GM12872 (cell line): ENCODE results near the gene CACYBP.
A peak's percentile ranks its signal among the peaks of the same experiment; 100 is the strongest.

ENCODE experiments used
- CTCF ChIP-seq: IDR thresholded peaks from 3 replicates; pipeline ENCODE4 v1.5.1; 2011; ENCODE audit warnings: low read depth, mild to moderate bottlenecking, low read length, moderate library complexity; ENCODE audit not compliant: insufficient read depth

Gene CACYBP

GRCh38 chr1:174976436-174977108, 23.2 kb upstream of the CACYBP start:
- no peak for TF ChIP-seq CTCF

- peak; percentile 56; the same call in 2 of the 3 replicates for TF ChIP-seq CTCF
Observed at GRCh38 chr1:174982971-174983689, 16.6 kb upstream of the CACYBP start.

GRCh38 chr1:174984952-174985351, 14.8 kb upstream of the CACYBP start:
- TF ChIP-seq CTCF: no peak

GRCh38 chr1:174988539-174988938, 11.2 kb upstream of the CACYBP start:
- TF ChIP-seq CTCF: no peak

GRCh38 chr1:174988986-174989385, 10.8 kb upstream of the CACYBP start:
- TF ChIP-seq CTCF: no peak

GRCh38 chr1:174989536-174990220, 10.1 kb upstream of the CACYBP start:
- no peak for TF ChIP-seq CTCF

- TF ChIP-seq CTCF: no peak
Observed at GRCh38 chr1:174990382-174990999, 9.3 kb upstream of the CACYBP start.
